Osteocyte (in vitro differentiated cells): ENCODE results near the gene EDN3. TPM values are rescaled to one million over a fixed set of nuclear protein-coding genes. Genes with fewer than 3 reads are reported as not detected.

Source experiments
- DNase-seq: peaks from one replicate; pipeline ENCODE4 v3.0.0; 2021; ENCODE audit warnings: mixed read lengths; ENCODE audit not compliant: unreplicated experiment; ENCODE audit errors: extremely low spot score
- H3K27ac Mint-ChIP-seq: one replicate; pipeline ENCODE4 v1.8.0; 2021; ENCODE audit warnings: mild to moderate bottlenecking, mixed read lengths; ENCODE audit not compliant: unreplicated experiment
- H3K27me3 Mint-ChIP-seq: one replicate; pipeline ENCODE4 v1.8.0; 2021; ENCODE audit warnings: mixed read lengths; ENCODE audit not compliant: unreplicated experiment
- H3K36me3 Mint-ChIP-seq: one replicate; pipeline ENCODE4 v1.8.0; 2021; ENCODE audit warnings: mixed read lengths; ENCODE audit not compliant: unreplicated experiment
- H3K4me1 Mint-ChIP-seq: one replicate; pipeline ENCODE4 v1.8.0; 2021; ENCODE audit warnings: mixed read lengths; ENCODE audit not compliant: unreplicated experiment
- H3K4me3 Mint-ChIP-seq: one replicate; pipeline ENCODE4 v1.8.0; 2021; ENCODE audit warnings: mild to moderate bottlenecking, moderate library complexity, mixed read lengths; ENCODE audit not compliant: unreplicated experiment
- H3K9me3 Mint-ChIP-seq: one replicate; pipeline ENCODE4 v1.8.0; 2021; ENCODE audit warnings: mixed read lengths; ENCODE audit not compliant: unreplicated experiment
- CTCF ChIP-seq: fragments of 200-600 bp; sonication (generic); IDR thresholded peaks from 2 replicates; pipeline ENCODE4 v1.5.0; 2021; ENCODE audit warnings: antibody characterized with exemption, mild to moderate bottlenecking, moderate library complexity
- total RNA-seq: library from RNA; stranded (reverse); gene quantifications from 2 replicates; pipeline ENCODE4 v1.2.1, GENCODE V29; 2021

Gene EDN3
- total RNA-seq, 1 donor from 2014 or later: not detected

- Mint-ChIP-seq H3K27me3 (no peaks in the 10 kb centered on the region), H3K4me1 (peaks cover 22% of the 10 kb centered on the region)
These were observed 75.1 kb downstream of the EDN3 start for GRCh38 chr20:59375541-59375940.

More at GRCh38 chr20:59375541-59375940, 75.1 kb downstream of the EDN3 start:
- DNase-seq: no peak
- Mint-ChIP-seq H3K9me3 (no peaks in the 10 kb centered on the region), H3K4me3 (no peak overlapping the region), H3K36me3 (no peaks in the 10 kb centered on the region), H3K27ac (no peak overlapping the region)
- TF ChIP-seq CTCF: no peak

Other genes starting within 250 kb of the EDN3 start
- not detected in 2 replicates for gene ZNF831, start 136.8 kb upstream of the EDN3 start, total RNA-seq